Endothelial cell of umbilical vein (primary cell): ENCODE results near the gene KIAA1671. TPM values are rescaled to one million over a fixed set of nuclear protein-coding genes. Genes with fewer than 3 reads are reported as not detected.

Source experiments
- BruUV-seq: library from RNA; stranded (reverse); fragments of 400-500 nt; replicated peaks from 2 replicates; lab custom pipeline; 2021; lab: Mats Ljungman, UMichigan
- CTCF ChIA-PET: fragments of 300-600, 350-600 bp; sonication (Branson Sonifier 250); formaldehyde crosslinking; loops from one replicate; lab custom pipeline; 2021; ENCODE audit warnings: antibody characterized with exemption, inconsistent platforms; lab: Charles Lee
- POLR2A ChIA-PET: fragments of 300-600, 350-600 bp; sonication (Branson Sonifier 250); formaldehyde crosslinking; loops from one replicate; lab custom pipeline; 2021; ENCODE audit warnings: antibody characterized with exemption, inconsistent platforms; lab: Charles Lee
- DNase-seq: peaks from one replicate; pipeline ENCODE4 v3.0.0-alpha.2; 2011; ENCODE audit warnings: low read depth, low spot score
- FAIRE-seq: peaks from 2 replicates; lab custom pipeline; 2011; peaks lifted over from hg19 to GRCh38; lab: Jason Lieb, UNC
- H2AFZ ChIP-seq: 2 replicates; pipeline ENCODE4 v1.6.0; 2012; ENCODE audit warnings: low read depth, low read length, control low read depth, inconsistent platforms
- H3K27ac ChIP-seq: 2 replicates; pipeline ENCODE4 v1.5.1; 2011; ENCODE audit warnings: low read depth, mild to moderate bottlenecking, control low read depth, low read length, moderate library complexity; ENCODE audit not compliant: insufficient read depth
- H3K27me3 ChIP-seq, 2 experiments: 2 replicates each; pipeline versions ENCODE4 v1.6.0 to v1.6.1; 2011; ENCODE audit warnings: low read length in 2 of 2, mixed read lengths in 1 of 2; ENCODE audit not compliant: control insufficient read depth in 2 of 2, insufficient read depth in 2 of 2
- H3K36me3 ChIP-seq, 2 experiments: 2 replicates in 1 of 2; 3 replicates in 1 of 2; pipeline ENCODE4 v1.5.1; 2011; ENCODE audit warnings: low read length in 2 of 2, mild to moderate bottlenecking in 1 of 2, moderate library complexity in 1 of 2; ENCODE audit not compliant: control insufficient read depth in 2 of 2, insufficient read depth in 2 of 2; ENCODE audit errors: extremely low read depth in 1 of 2
- H3K4me1 ChIP-seq: 3 replicates; pipeline ENCODE4 v1.5.1; 2011; ENCODE audit warnings: mild to moderate bottlenecking, low read length; ENCODE audit not compliant: control insufficient read depth, insufficient read depth; ENCODE audit errors: extremely low read depth
- H3K4me2 ChIP-seq: 2 replicates; pipeline ENCODE4 v1.6.1; 2011; ENCODE audit warnings: low read length, control low read depth, mixed read lengths; ENCODE audit not compliant: insufficient read depth
- H3K4me3 ChIP-seq, 3 experiments: fragments of 200-600 bp in 1 of 3; sonication (generic), shearing (Covaris generic) in 1 of 3; replicated peaks in 1 of 3; 2 replicates each; pipeline ENCODE4 v1.5.1; 2011 to 2016; ENCODE audit warnings: control low read depth in 3 of 3, low read length in 3 of 3, mild to moderate bottlenecking in 2 of 3, inconsistent platforms in 1 of 3, low read depth in 1 of 3, moderate library complexity in 1 of 3; ENCODE audit not compliant: insufficient read depth in 1 of 3
- H3K79me2 ChIP-seq: 2 replicates; pipeline ENCODE4 v1.6.0; 2012; ENCODE audit warnings: low read length, inconsistent platforms; ENCODE audit not compliant: control insufficient read depth, insufficient read depth
- H3K9ac ChIP-seq: replicated peaks from 2 replicates; pipeline ENCODE3; 2011; ENCODE audit warnings: low read length, control low read depth; ENCODE audit not compliant: insufficient read depth; ENCODE audit errors: extremely low read depth
- H3K9me1 ChIP-seq: replicated peaks from 3 replicates; pipeline ENCODE4 v1.6.0; 2011; ENCODE audit warnings: mild to moderate bottlenecking, low read length; ENCODE audit not compliant: control insufficient read depth, insufficient read depth; ENCODE audit errors: extremely low read depth
- H3K9me3 ChIP-seq: replicated peaks from 2 replicates; pipeline ENCODE4 v1.5.1; 2012; ENCODE audit warnings: low read length, inconsistent platforms; ENCODE audit not compliant: control insufficient read depth, insufficient read depth
- H4K20me1 ChIP-seq: replicated peaks from 2 replicates; pipeline ENCODE3; 2011; ENCODE audit warnings: mild to moderate bottlenecking, low read length; ENCODE audit not compliant: control insufficient read depth, insufficient read depth; ENCODE audit errors: extremely low read depth
- EZH2 ChIP-seq: IDR thresholded peaks from 2 replicates; pipeline ENCODE4 v1.6.1; 2012; ENCODE audit warnings: borderline replicate concordance, low read depth, mild to moderate bottlenecking, moderate library complexity, low read length, inconsistent platforms; ENCODE audit not compliant: severe bottlenecking
- FOS ChIP-seq: IDR thresholded peaks from 2 replicates; pipeline ENCODE4 v1.6.1; 2011; ENCODE audit warnings: mild to moderate bottlenecking, low read length, moderate library complexity, borderline replicate concordance; ENCODE audit not compliant: insufficient read depth
- GATA2 ChIP-seq: IDR thresholded peaks from 2 replicates; pipeline ENCODE4 v1.7.0; 2011; ENCODE audit warnings: low read depth, mild to moderate bottlenecking, moderate library complexity, mixed read lengths, low read length; ENCODE audit not compliant: insufficient read length, insufficient read depth
- JUN ChIP-seq: IDR thresholded peaks from 2 replicates; pipeline ENCODE4 v1.6.1; 2011; ENCODE audit warnings: borderline replicate concordance, low read depth; ENCODE audit not compliant: insufficient read length, insufficient read depth
- MYC ChIP-seq: IDR thresholded peaks from one replicate; pipeline ENCODE4 v1.6.1; 2011; ENCODE audit warnings: mild to moderate bottlenecking, low read depth, low read length
- POLR2A ChIP-seq: IDR thresholded peaks from 2 replicates; pipeline ENCODE4 v1.6.1; 2012; ENCODE audit warnings: low read depth, mild to moderate bottlenecking, control low read depth, low read length
- POLR2AphosphoS5 ChIP-seq: IDR thresholded peaks from 2 replicates; pipeline ENCODE4 v1.6.1; 2012; ENCODE audit warnings: low read depth, mild to moderate bottlenecking, control low read depth, low read length, moderate library complexity; ENCODE audit not compliant: insufficient read depth
- dilution Hi-C: fragments of 300-500 bp; cut with MboI; formaldehyde crosslinking; loops from one replicate; pipeline ENCODE4 v1.15.0; 2019; ENCODE audit warnings: low sequenced_read_pairs; ENCODE audit not compliant: extremely low pct_ligation_motif_present
- intact Hi-C: fragments of 100-400 bp; cut with micrococcal nuclease; formaldehyde crosslinking; loops from one replicate; pipeline ENCODE4 v1.10.0; 2022
- polyA plus RNA-seq, 4 experiments: library from polyadenylated mRNA; depleted of rRNA in 3 of 4; stranded (reverse) in 3 of 4; unstranded in 1 of 4; fragments of >200 nt; gene quantifications; 2 replicates each; pipeline versions ENCODE4 v1.2.1 to v1.2.3, GENCODE V29; 2011 to 2012; ENCODE audit warnings: missing spikeins in 1 of 4
- total RNA-seq: library from RNA; stranded (reverse); gene quantifications from 2 replicates; pipeline ENCODE4 v1.2.3, GENCODE V29; 2021
- TF ChIP-seq, protein P1 (sequence below), 2 donors: IDR thresholded peaks; 1 replicate in 1 of 2; 2 replicates in 1 of 2; pipeline ENCODE4 v1.5.1; 2011; ENCODE audit warnings: low read length in 2 of 2, mild to moderate bottlenecking in 2 of 2, moderate library complexity in 2 of 2, control low read depth in 1 of 2, inconsistent platforms in 1 of 2, low read depth in 1 of 2; ENCODE audit not compliant: insufficient read depth in 1 of 2; ENCODE audit errors: extremely low read depth in 1 of 2
- TF ChIP-seq, protein P2 (sequence below): IDR thresholded peaks from 2 replicates; pipeline ENCODE4 v1.6.1; 2011; ENCODE audit not compliant: insufficient read depth, insufficient read length

The KIAA1671 gene
- total and polyA plus RNA-seq, 2 donors (not counting 3 experiments of a cell fraction or from before 2014, with no cell fraction given) = 23.1 to 85.1 TPM

DNA sequence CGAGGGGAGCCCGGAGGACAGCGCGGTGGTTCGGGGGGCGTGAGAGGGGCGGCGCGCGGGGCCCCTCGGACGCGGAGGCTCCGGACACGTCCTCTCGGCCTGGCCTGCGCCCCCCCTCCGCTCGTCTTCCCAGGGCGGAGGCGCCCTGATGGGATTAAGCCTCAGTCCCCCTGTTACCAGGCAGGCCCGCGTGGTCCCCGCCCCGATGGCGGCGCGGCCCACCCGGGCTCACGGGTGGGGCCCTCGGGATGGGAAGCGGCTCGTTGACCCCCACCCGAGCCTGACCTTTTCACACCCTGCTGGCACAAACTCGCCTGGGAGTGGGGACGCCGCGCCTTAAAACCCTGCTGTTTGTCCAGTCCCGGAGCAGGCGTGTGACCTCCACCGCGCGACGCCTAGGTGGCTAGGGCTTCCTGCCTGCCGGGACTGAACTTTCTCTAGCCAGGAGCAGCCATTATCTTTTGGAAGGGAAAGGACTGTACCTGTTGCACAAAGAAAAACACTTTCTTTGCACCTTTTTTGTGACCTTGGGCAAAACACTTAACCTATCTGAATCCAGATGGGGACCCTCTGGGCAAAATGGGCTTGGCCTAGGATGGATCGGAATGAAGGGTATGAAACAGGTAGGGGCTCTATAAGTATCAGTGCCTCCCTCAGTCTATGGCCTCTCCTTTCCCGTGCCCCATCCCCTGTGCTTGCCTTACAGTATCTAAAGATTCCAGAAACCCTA, 1.0 kb downstream of the KIAA1671 start:
- FAIRE-seq = no peak
- Histone ChIP-seq H3K27me3 (peaks cover 0 to 2% of the 10 kb centered on the region in 2 experiments), H4K20me1 (no peaks in the 10 kb centered on the region), H3K9me1 (no peaks in the 10 kb centered on the region), H3K4me3 (peak overlapping the region; percentile 56 to 82 (median 70)), H3K27ac (peak overlapping the region; percentile 94), H3K9ac (peak overlapping the region; percentile 97), H3K4me1 (peaks cover 9% of the 10 kb centered on the region), H3K9me3 (no peaks in the 10 kb centered on the region), H2AFZ (peak overlapping the region; percentile 85), H3K79me2 (peaks cover 42% of the 10 kb centered on the region), H3K4me2 (peak overlapping the region; percentile 76), H3K36me3 (no peaks in the 10 kb centered on the region)
- TF ChIP-seq POLR2AphosphoS5 (peak; percentile 15), MYC (no peak), POLR2A (peak; percentile 25)
- TSS peak; percentile 12 for BruUV-seq
- intact Hi-C loops = loop anchor here (1.0 to 5.0 kb wide), 4 partner anchors 15 to 159 kb away; no protein-coding TSS in a partner anchor
- ChIA-PET CTCF (interaction anchor here (0.7 to 19.2 kb wide), 13 partner anchors 17 to 249 kb away, joined by 3 to 378 read pairs (median 4); no protein-coding TSS in a partner anchor), POLR2A (interaction anchor here (1.3 kb wide), 1 partner anchor 32 kb away, joined by 3 read pairs; no protein-coding TSS in a partner anchor)
- dilution Hi-C loops = no loop called here
- peak; percentile 27 for DNase-seq

DNA sequence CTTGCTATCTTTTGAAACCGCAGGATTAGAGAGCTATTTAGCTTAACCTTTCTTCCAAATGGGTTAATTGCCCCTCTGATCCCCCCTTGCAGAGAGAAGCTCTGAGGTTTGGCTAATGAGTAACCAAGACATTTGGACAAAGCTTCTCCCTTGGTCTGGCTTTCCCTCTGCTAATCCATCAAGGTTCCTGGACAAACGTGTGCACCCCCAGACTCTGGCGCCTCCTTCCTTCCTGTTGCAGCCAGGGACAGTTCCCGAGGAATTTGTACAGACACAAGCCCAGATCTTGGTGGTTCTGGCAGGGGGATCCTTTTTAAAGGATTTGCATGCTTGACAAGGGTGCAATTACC, 1.6 kb downstream of the KIAA1671 start:
- TF ChIP-seq POLR2AphosphoS5 = no peak
- TF ChIP-seq POLR2A = no peak
- TF ChIP-seq, protein P1, sequence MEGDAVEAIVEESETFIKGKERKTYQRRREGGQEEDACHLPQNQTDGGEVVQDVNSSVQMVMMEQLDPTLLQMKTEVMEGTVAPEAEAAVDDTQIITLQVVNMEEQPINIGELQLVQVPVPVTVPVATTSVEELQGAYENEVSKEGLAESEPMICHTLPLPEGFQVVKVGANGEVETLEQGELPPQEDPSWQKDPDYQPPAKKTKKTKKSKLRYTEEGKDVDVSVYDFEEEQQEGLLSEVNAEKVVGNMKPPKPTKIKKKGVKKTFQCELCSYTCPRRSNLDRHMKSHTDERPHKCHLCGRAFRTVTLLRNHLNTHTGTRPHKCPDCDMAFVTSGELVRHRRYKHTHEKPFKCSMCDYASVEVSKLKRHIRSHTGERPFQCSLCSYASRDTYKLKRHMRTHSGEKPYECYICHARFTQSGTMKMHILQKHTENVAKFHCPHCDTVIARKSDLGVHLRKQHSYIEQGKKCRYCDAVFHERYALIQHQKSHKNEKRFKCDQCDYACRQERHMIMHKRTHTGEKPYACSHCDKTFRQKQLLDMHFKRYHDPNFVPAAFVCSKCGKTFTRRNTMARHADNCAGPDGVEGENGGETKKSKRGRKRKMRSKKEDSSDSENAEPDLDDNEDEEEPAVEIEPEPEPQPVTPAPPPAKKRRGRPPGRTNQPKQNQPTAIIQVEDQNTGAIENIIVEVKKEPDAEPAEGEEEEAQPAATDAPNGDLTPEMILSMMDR (IDR thresholded peaks at IDR 0.05; ENCODE audit: extremely low read depth in 1 of 2, insufficient read depth in 1 of 2, low read depth in 1 of 2, low read length in 2 of 2) = no peak
- TF ChIP-seq EZH2 = no peak
- no peak for TF ChIP-seq FOS
- TF ChIP-seq MYC = no peak
- TF ChIP-seq JUN = no peak
- no peak for TF ChIP-seq GATA2
- TF ChIP-seq, protein P2, sequence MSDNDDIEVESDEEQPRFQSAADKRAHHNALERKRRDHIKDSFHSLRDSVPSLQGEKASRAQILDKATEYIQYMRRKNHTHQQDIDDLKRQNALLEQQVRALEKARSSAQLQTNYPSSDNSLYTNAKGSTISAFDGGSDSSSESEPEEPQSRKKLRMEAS = no peak
- H3K4me1 ChIP-seq = peaks cover 9% of the 10 kb centered on the region
- POLR2A ChIA-PET = interaction anchor here (0.5 to 1.3 kb wide), 3 partner anchors 32 to 100 kb away, joined by 3 to 4 read pairs (median 3); no protein-coding TSS in a partner anchor
- peak overlapping the region in 2 of 3 experiments; percentile 70 to 82 for H3K4me3 ChIP-seq
- no peaks in the 10 kb centered on the region for H4K20me1 ChIP-seq
- no peaks in the 10 kb centered on the region for H3K9me1 ChIP-seq
- peak overlapping the region; percentile 94 for H3K27ac ChIP-seq
- intact Hi-C loops = loop anchor here (2.0 to 5.0 kb wide), 2 partner anchors 15 to 158 kb away; no protein-coding TSS in a partner anchor
- DNase-seq = peak; percentile 22
- TSS peak; percentile 63 for BruUV-seq
- H3K9ac ChIP-seq = peak overlapping the region; percentile 97
- dilution Hi-C loops = no loop called here
- H3K9me3 ChIP-seq = no peaks in the 10 kb centered on the region
- FAIRE-seq = peak; percentile 12
- CTCF ChIA-PET = interaction anchor here (1.0 to 19.2 kb wide), 10 partner anchors 16 to 98 kb away, joined by 3 to 378 read pairs (median 6); no protein-coding TSS in a partner anchor
- no peak overlapping the region for H2AFZ ChIP-seq
- no peaks in the 10 kb centered on the region for H3K27me3 ChIP-seq
- no peaks in the 10 kb centered on the region for H3K36me3 ChIP-seq
- H3K4me2 ChIP-seq = peak overlapping the region; percentile 76
- peaks cover 42% of the 10 kb centered on the region for H3K79me2 ChIP-seq
